ENCODE data around the gene VILL.

GRCh38 chr3:37945807-37946530 is 44.6 kb upstream of the VILL start:
- TF ChIP-seq CTCF (conservative IDR thresholded peaks at IDR 0.05 in 1 of 2, IDR thresholded peaks at IDR 0.05 in 1 of 2; ENCODE audit: extremely low read depth in 1 of 2, insufficient read depth in 1 of 2, low read depth in 1 of 2, low read length in 2 of 2) (no peak), EZH2 (IDR thresholded peaks at IDR 0.05; ENCODE audit: borderline replicate concordance, low read length) (no peak)
